ENCODE results near the gene TIMP2.

GRCh38 chr17:78839235-78839761 lies 85.9 kb downstream of the TIMP2 start:
- TF ChIP-seq EP300 (IDR thresholded peaks at IDR 0.05) (no peak), POLR2A (IDR thresholded peaks at IDR 0.05) (no peak)

All from gastroesophageal sphincter (tissue), 2 donors.